ENCODE results near the gene DOCK9. TPM values are rescaled to one million over a fixed set of nuclear protein-coding genes. Genes with fewer than 3 reads are reported as not detected.

Gene DOCK9
- polyA plus RNA-seq, 1 of the 3 experiments (the other 2 are of a cell fraction): 16.6 TPM

DNA sequence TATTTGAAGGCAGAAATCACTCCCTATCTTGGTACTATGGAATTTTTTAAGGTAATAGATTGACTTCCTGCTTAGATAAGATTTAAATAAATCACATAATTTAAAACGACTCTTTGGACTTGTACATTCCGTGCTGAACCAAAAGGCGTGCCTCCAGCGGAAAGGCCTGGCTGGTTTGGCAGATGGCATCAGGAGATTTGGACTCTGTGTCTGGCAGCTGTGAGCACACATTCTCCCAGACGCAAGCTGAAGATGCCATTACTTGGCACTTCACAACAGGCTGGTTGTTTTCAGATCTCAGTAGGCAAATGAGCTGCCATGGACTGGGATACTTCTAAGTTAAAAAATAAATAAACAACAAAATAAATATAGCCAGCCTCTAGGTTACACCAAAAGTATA lies 120.9 kb downstream of the DOCK9 start:
- Histone ChIP-seq H3K4me3 (ENCODE audit: low read depth in 2 of 2, low read length in 1 of 2) (no peak overlapping the region), H3K27ac (ENCODE audit: low read depth in 2 of 2, low read length in 1 of 2) (no peak overlapping the region), H3K9ac (no peak overlapping the region), H3K36me3 (replicated peaks in 1 of 2; ENCODE audit: control insufficient read depth in 1 of 2, insufficient read depth in 2 of 2, low read length in 1 of 2) (peaks cover 2% of the 10 kb centered on the region in 2 experiments), H3K27me3 (ENCODE audit: insufficient read depth) (no peaks in the 10 kb centered on the region), H3K4me1 (ENCODE audit: control insufficient read depth in 1 of 2, insufficient read depth in 2 of 2, low read depth in 1 of 2, low read length in 1 of 2) (peaks cover 0 to 2% of the 10 kb centered on the region in 2 experiments; a peak in 1 of 4 replicates), H3K9me2 (no peaks in the 10 kb centered on the region), H3F3A (replicated peaks; ENCODE audit: insufficient read depth) (no peaks in the 10 kb centered on the region), H3K4me2 (no peak overlapping the region), H3K79me2 (ENCODE audit: insufficient read depth) (no peaks in the 10 kb centered on the region), H3K9me3 (no peaks in the 10 kb centered on the region), H4K20me1 (ENCODE audit: insufficient read depth) (no peaks in the 10 kb centered on the region), H2AFZ (ENCODE audit: low read depth) (no peak overlapping the region)
- 65% methylated on average over 5 of the region's 5 CpGs for WGBS (ENCODE audit: low lambda C conversion rate)
- ChIA-PET POLR2A (no interaction called here), CTCF (interaction anchor here (1.4 kb wide), 1 partner anchor 14 kb away, joined by 5 read pairs; no protein-coding TSS in a partner anchor)
- peak; percentile 39 for DNase-seq
- TF ChIP-seq GATA2 (CRISPR knock-in tag; IDR thresholded peaks at IDR 0.05): peak; percentile 64
- peak; percentile 92 for TF ChIP-seq RCOR1 (IDR thresholded peaks at IDR 0.05; ENCODE audit: low read length)
- no peak for TF ChIP-seq POLR2AphosphoS5 (IDR thresholded peaks at IDR 0.05; ENCODE audit: low read depth, low read length)
- no peak for TF ChIP-seq TCF12 (IDR thresholded peaks at IDR 0.05)
- no peak for TF ChIP-seq RFX5 (IDR thresholded peaks at IDR 0.05; ENCODE audit: low read length)
- TF ChIP-seq NFIC (IDR thresholded peaks at IDR 0.05; ENCODE audit: borderline replicate concordance): no peak
- TF ChIP-seq JUND (IDR thresholded peaks at IDR 0.05): no peak
- TF ChIP-seq FOXJ3 (CRISPR knock-in tag; IDR thresholded peaks at IDR 0.05): no peak

DNA sequence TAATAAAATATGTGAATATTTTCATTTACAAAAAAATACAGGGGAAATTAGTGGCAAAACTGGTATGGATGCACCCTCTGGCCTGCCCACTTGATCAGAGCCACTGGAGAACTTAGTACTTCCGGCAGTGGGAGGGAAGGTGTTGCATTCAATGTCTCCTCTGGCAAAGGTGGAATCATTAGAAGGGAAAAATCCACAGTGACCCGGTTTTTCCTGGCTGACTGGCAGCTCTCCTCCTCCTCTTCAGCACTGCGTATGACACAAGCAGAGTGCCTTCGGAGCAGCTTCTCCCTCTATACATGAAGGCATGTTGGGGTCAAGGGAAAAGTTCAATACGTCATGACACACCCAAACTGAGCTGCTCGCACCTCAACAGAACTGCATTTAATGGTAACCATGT lies 123.4 kb downstream of the DOCK9 start:
- TF ChIP-seq TEAD4 (IDR thresholded peaks at IDR 0.05; ENCODE audit: borderline replicate concordance, insufficient read depth): no peak
- TF ChIP-seq, protein P1, sequence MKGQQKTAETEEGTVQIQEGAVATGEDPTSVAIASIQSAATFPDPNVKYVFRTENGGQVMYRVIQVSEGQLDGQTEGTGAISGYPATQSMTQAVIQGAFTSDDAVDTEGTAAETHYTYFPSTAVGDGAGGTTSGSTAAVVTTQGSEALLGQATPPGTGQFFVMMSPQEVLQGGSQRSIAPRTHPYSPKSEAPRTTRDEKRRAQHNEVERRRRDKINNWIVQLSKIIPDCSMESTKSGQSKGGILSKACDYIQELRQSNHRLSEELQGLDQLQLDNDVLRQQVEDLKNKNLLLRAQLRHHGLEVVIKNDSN (IDR thresholded peaks at IDR 0.05; ENCODE audit: borderline replicate concordance, low read depth): no peak
- TF ChIP-seq RXRA (IDR thresholded peaks at IDR 0.05; ENCODE audit: borderline replicate concordance, low read depth): no peak
- no peak for TF ChIP-seq POLR2AphosphoS5 (IDR thresholded peaks at IDR 0.05; ENCODE audit: low read depth, low read length)
- TF ChIP-seq, protein P2, sequence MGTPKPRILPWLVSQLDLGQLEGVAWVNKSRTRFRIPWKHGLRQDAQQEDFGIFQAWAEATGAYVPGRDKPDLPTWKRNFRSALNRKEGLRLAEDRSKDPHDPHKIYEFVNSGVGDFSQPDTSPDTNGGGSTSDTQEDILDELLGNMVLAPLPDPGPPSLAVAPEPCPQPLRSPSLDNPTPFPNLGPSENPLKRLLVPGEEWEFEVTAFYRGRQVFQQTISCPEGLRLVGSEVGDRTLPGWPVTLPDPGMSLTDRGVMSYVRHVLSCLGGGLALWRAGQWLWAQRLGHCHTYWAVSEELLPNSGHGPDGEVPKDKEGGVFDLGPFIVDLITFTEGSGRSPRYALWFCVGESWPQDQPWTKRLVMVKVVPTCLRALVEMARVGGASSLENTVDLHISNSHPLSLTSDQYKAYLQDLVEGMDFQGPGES (IDR thresholded peaks at IDR 0.05; ENCODE audit: low read depth, low read length): no peak
- WGBS (ENCODE audit: low lambda C conversion rate): 91% methylated on average over 5 of the region's 6 CpGs
- Histone ChIP-seq H4K20me1 (ENCODE audit: insufficient read depth) (no peaks in the 10 kb centered on the region), H3K36me3 (replicated peaks in 1 of 2; ENCODE audit: control insufficient read depth in 1 of 2, insufficient read depth in 2 of 2, low read length in 1 of 2) (peaks cover 2% of the 10 kb centered on the region in 2 experiments), H3K9me2 (no peaks in the 10 kb centered on the region), H3F3A (replicated peaks; ENCODE audit: insufficient read depth) (no peaks in the 10 kb centered on the region), H3K9me3 (no peaks in the 10 kb centered on the region), H3K79me2 (ENCODE audit: insufficient read depth) (no peaks in the 10 kb centered on the region), H3K4me1 (ENCODE audit: control insufficient read depth in 1 of 2, insufficient read depth in 2 of 2, low read depth in 1 of 2, low read length in 1 of 2) (peaks cover 0 to 2% of the 10 kb centered on the region in 2 experiments; a peak in 1 of 4 replicates), H2AFZ (ENCODE audit: low read depth) (no peak overlapping the region), H3K4me3 (ENCODE audit: low read depth in 2 of 2, low read length in 1 of 2) (no peak overlapping the region), H3K4me2 (no peak overlapping the region), H3K27me3 (ENCODE audit: insufficient read depth) (no peaks in the 10 kb centered on the region), H3K9ac (no peak overlapping the region), H3K27ac (ENCODE audit: low read depth in 2 of 2, low read length in 1 of 2) (no peak overlapping the region)
- DNase-seq: no peak
- POLR2A ChIA-PET: no interaction called here
- CTCF ChIA-PET: interaction anchor here (0.6 to 1.1 kb wide), 5 partner anchors 10 to 103 kb away, joined by 3 to 5 read pairs (median 3); no protein-coding TSS in a partner anchor

Measured in SK-N-SH (cell line).